HL-60 (cell line): ENCODE data around the gene ATP8B4.

ENCODE experiments used
- DNase-seq, 2 experiments: peaks; one replicate each; pipeline ENCODE4 v3.0.0-alpha.2; 2010 to 2020; ENCODE audit warnings: low read depth in 1 of 2, low spot score in 1 of 2
- H3K27ac ChIP-seq: fragments of 250-450 bp; sonication (Bioruptor Pico); replicated peaks from 2 replicates; pipeline ENCODE4 v1.5.1; 2020; ENCODE audit warnings: mild to moderate bottlenecking, moderate library complexity
- H3K27me3 ChIP-seq: fragments of 250-450 bp; sonication (Bioruptor Pico); 2 replicates; pipeline ENCODE4 v1.5.1; 2021; ENCODE audit warnings: mild to moderate bottlenecking, moderate library complexity; ENCODE audit not compliant: insufficient read depth, poor library complexity, severe bottlenecking
- H3K4me3 ChIP-seq: replicated peaks from 2 replicates; pipeline ENCODE4 v1.5.1; 2011; ENCODE audit warnings: mild to moderate bottlenecking, control low read depth, low read length; ENCODE audit not compliant: insufficient read depth
- GABPA ChIP-seq: IDR thresholded peaks from 2 replicates; pipeline ENCODE4 v1.6.1; 2012; ENCODE audit warnings: low read depth
- POLR2AphosphoS5 ChIP-seq: IDR thresholded peaks from 2 replicates; pipeline ENCODE4 v1.6.1; 2012; ENCODE audit warnings: low read depth
- SPI1 ChIP-seq: IDR thresholded peaks from 2 replicates; pipeline ENCODE4 v1.6.1; 2012; ENCODE audit warnings: low read depth, mild to moderate bottlenecking, borderline replicate concordance
- TF ChIP-seq, protein P1 (sequence below): IDR thresholded peaks from one replicate; pipeline ENCODE4 v1.5.1; 2011; ENCODE audit warnings: low read length, control low read depth, inconsistent platforms; ENCODE audit not compliant: insufficient read depth
- TF ChIP-seq, protein P2 (sequence below): IDR thresholded peaks from 2 replicates; pipeline ENCODE4 v1.6.1; 2012; ENCODE audit warnings: low read depth; ENCODE audit not compliant: insufficient replicate concordance

The ATP8B4 gene

DNA sequence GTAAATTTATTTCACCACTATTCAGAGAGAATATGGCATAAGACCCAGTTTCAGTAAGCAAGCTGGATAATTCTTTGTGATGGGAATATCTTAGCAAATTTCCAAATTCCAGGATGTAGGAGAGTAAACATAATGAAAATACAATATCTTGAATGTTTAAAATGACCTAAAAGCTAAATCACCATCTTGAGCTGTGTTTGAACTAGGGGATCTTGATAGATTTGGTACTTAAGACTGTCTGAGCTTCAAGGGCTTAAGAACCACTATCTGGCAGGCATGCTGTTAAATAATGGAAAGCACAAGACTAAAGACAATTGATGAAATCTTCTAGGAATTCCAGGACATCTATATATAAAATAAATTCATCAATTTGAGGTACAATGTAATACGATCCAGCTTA lies 217.7 kb downstream of the ATP8B4 start:
- DNase-seq, result no peak
- Histone ChIP-seq H3K27me3 (no peaks in the 10 kb centered on the region), H3K4me3 (no peak overlapping the region), H3K27ac (no peak overlapping the region)
- TF ChIP-seq SPI1 (no peak), GABPA (no peak), POLR2AphosphoS5 (no peak)
- TF ChIP-seq, protein P1, sequence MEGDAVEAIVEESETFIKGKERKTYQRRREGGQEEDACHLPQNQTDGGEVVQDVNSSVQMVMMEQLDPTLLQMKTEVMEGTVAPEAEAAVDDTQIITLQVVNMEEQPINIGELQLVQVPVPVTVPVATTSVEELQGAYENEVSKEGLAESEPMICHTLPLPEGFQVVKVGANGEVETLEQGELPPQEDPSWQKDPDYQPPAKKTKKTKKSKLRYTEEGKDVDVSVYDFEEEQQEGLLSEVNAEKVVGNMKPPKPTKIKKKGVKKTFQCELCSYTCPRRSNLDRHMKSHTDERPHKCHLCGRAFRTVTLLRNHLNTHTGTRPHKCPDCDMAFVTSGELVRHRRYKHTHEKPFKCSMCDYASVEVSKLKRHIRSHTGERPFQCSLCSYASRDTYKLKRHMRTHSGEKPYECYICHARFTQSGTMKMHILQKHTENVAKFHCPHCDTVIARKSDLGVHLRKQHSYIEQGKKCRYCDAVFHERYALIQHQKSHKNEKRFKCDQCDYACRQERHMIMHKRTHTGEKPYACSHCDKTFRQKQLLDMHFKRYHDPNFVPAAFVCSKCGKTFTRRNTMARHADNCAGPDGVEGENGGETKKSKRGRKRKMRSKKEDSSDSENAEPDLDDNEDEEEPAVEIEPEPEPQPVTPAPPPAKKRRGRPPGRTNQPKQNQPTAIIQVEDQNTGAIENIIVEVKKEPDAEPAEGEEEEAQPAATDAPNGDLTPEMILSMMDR, result no peak
- TF ChIP-seq, protein P2, sequence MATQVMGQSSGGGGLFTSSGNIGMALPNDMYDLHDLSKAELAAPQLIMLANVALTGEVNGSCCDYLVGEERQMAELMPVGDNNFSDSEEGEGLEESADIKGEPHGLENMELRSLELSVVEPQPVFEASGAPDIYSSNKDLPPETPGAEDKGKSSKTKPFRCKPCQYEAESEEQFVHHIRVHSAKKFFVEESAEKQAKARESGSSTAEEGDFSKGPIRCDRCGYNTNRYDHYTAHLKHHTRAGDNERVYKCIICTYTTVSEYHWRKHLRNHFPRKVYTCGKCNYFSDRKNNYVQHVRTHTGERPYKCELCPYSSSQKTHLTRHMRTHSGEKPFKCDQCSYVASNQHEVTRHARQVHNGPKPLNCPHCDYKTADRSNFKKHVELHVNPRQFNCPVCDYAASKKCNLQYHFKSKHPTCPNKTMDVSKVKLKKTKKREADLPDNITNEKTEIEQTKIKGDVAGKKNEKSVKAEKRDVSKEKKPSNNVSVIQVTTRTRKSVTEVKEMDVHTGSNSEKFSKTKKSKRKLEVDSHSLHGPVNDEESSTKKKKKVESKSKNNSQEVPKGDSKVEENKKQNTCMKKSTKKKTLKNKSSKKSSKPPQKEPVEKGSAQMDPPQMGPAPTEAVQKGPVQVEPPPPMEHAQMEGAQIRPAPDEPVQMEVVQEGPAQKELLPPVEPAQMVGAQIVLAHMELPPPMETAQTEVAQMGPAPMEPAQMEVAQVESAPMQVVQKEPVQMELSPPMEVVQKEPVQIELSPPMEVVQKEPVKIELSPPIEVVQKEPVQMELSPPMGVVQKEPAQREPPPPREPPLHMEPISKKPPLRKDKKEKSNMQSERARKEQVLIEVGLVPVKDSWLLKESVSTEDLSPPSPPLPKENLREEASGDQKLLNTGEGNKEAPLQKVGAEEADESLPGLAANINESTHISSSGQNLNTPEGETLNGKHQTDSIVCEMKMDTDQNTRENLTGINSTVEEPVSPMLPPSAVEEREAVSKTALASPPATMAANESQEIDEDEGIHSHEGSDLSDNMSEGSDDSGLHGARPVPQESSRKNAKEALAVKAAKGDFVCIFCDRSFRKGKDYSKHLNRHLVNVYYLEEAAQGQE, result no peak

DNA sequence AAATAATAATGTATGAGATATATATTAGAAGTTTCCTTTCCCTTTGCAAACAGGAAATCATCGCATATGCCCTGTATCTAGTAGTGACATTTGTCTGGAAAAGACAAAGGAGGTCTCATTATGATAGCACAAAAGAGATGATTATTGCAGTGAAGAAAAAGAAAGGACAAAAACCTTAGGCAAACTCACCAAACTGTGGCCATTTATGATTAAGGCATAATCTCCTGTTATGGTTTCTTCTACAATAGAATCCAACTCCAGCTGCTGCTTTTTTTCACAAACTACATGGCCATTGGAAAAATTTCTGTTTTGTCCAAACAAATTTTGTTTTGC lies 218.2 kb downstream of the ATP8B4 start:
- TF ChIP-seq GABPA (no peak), SPI1 (no peak), POLR2AphosphoS5 (no peak)
- TF ChIP-seq, protein P1, result no peak
- TF ChIP-seq, protein P2, result no peak
- no peak overlapping the region for H3K27ac ChIP-seq
- no peak overlapping the region for H3K4me3 ChIP-seq
- no peak for DNase-seq
- no peaks in the 10 kb centered on the region for H3K27me3 ChIP-seq

DNA sequence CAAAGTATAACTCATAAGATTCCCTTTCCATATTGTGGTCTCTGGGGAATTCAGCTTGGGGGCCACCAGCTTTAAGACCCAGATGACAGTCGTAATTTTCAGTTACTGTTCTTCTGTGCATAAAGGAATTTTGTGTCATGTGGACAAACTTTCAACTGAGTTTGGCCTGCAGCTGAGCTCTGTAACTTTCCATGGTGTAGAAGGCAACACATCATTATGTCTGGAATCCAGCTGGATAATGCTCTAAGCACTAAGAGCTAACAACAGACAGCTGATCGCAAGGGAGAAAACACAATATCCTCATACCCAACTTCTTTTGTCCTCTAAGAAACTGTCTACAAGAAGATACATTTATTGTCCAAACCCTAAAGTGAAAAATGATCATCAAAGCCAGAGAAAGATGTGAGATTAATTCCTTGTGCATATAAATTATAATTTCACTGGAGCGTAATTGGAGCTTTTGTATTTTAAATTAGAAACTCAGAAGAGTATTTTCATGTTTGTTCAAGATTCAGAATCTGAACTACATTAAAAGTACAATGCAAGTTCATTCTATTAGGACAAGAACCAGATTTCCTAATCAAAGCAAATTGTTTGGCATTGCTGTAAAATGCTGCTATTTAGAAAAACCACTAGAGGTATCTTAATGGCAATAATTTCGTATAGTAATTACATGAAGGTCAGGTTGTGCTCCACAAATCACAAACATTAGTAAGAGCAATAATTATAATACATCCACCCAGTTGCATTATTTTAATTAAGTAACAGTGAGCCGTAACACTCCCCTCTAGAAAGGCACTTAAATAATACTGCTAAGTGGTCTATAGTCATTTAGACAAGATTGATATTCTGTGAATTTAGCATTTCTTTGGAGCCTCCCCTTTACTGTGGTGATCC lies 218.8 kb downstream of the ATP8B4 start:
- DNase-seq, result no peak
- TF ChIP-seq GABPA, result no peak
- TF ChIP-seq, protein P2, result no peak
- no peak for TF ChIP-seq SPI1
- TF ChIP-seq, protein P1, result no peak
- no peak for TF ChIP-seq POLR2AphosphoS5
- no peak overlapping the region for H3K27ac ChIP-seq
- H3K4me3 ChIP-seq, result no peak overlapping the region
- H3K27me3 ChIP-seq, result no peaks in the 10 kb centered on the region
